Sigmoid colon (tissue), 7 donors: ENCODE results near the gene LUM. TPM values are rescaled to one million over a fixed set of nuclear protein-coding genes. Genes with fewer than 3 reads are reported as not detected.

ENCODE experiments used
- DNase-seq: peaks from one replicate; pipeline ENCODE4 v3.0.0-alpha.2; 2019
- H3K27ac ChIP-seq, 4 donors: fragments of 200-600 bp; sonication (generic); one replicate each; pipeline ENCODE4 v1.5.1; 2016 to 2019; ENCODE audit warnings: mild to moderate bottlenecking in 1 of 4
- H3K27me3 ChIP-seq, 3 donors: fragments of 200-600 bp; sonication (generic); one replicate each; pipeline ENCODE4 v1.5.1; 2019; ENCODE audit warnings: mild to moderate bottlenecking in 1 of 3
- H3K36me3 ChIP-seq, 4 donors: fragments of 200-600 bp; sonication (generic); one replicate each; pipeline ENCODE4 v1.5.1; 2016 to 2019
- H3K4me1 ChIP-seq, 4 donors: fragments of 200-600 bp; sonication (generic); one replicate each; pipeline ENCODE4 v1.5.1; 2017 to 2019
- H3K4me3 ChIP-seq, 4 donors: fragments of 200-600 bp; sonication (generic); one replicate each; pipeline ENCODE4 v1.5.1; 2017 to 2019; ENCODE audit warnings: mild to moderate bottlenecking in 2 of 4, moderate library complexity in 1 of 4
- H3K9me3 ChIP-seq, 4 donors: fragments of 200-600 bp in 3 of 4; sonication (generic) in 3 of 4; one replicate each; pipeline versions ENCODE4 v1.5.1 to v1.6.1; 2013 to 2019
- CTCF ChIP-seq, 4 experiments: fragments of 450-650 bp in 3 of 4; fragments of 200-600 bp in 1 of 4; IDR thresholded peaks; one replicate each; pipeline ENCODE4 v1.5.1; 2016 to 2019; ENCODE audit warnings: antibody characterized with exemption in 4 of 4, mild to moderate bottlenecking in 3 of 4, moderate library complexity in 2 of 4
- EP300 ChIP-seq, 4 donors: sonication (generic); formaldehyde crosslinking; IDR thresholded peaks; one replicate each; pipeline ENCODE4 v1.6.1; 2017; ENCODE audit warnings: antibody characterized with exemption in 4 of 4
- POLR2A ChIP-seq, 2 donors: fragments of 450-650 bp; IDR thresholded peaks; one replicate each; pipeline ENCODE4 v1.6.1; 2016; ENCODE audit warnings: antibody characterized with exemption in 2 of 2, mild to moderate bottlenecking in 2 of 2, moderate library complexity in 2 of 2
- POLR2AphosphoS5 ChIP-seq, 4 donors: sonication (generic); formaldehyde crosslinking; IDR thresholded peaks; one replicate each; pipeline ENCODE4 v1.6.1; 2017; ENCODE audit warnings: antibody characterized with exemption in 4 of 4
- WGBS, 2 donors: extraction: QIAGEN DNeasy Blood & Tissue Kit; methylation state at CpG; one replicate each; pipeline ENCODE4 v1.1.7; 2013; 5-methylcytosine and 5-hydroxymethylcytosine counted together
- intact Hi-C: fragments of 100-400 bp; cut with DNase I; formaldehyde crosslinking; loops from one replicate; pipeline ENCODE4 v1.15.1; 2023
- polyA plus RNA-seq, 3 donors: library from polyadenylated mRNA; stranded (reverse); fragments of 200-250 nt; gene quantifications; one replicate each; pipeline ENCODE4 v1.2.3, GENCODE V29; 2013
- total RNA-seq, 4 donors: library from RNA; depleted of rRNA; stranded (reverse); fragments of >200 nt; gene quantifications; one replicate each; pipeline ENCODE4 v1.1.0, GENCODE V29; 2016
- donor health status: healthy with polysubstance abuse.
- donor health status: Bipolar disorder and iron deficiency.
- donor health status: healthy.

Gene LUM
- total and polyA plus RNA-seq, 7 donors: 16.6 to 363 (median 88.4) TPM

- DNase-seq: no peak
- Histone ChIP-seq H3K4me1 (peaks cover 0 to 11% (median 6%) of the 10 kb centered on the region in 4 donors), H3K27me3 (no peaks in the 10 kb centered on the region), H3K27ac (no peak within 1 kb of the TSS), H3K36me3 (no peaks in the 10 kb centered on the region), H3K9me3 (no peaks in the 10 kb centered on the region), H3K4me3 (no peak within 1 kb of the TSS)
- intact Hi-C loops: no loop called here
- TF ChIP-seq POLR2AphosphoS5 (IDR thresholded peaks at IDR 0.05) (no peak), POLR2A (IDR thresholded peaks at IDR 0.05) (no peak), CTCF (IDR thresholded peaks at IDR 0.05) (no peak), EP300 (IDR thresholded peaks at IDR 0.05) (no peak)
- WGBS, 2 donors: 49 to 62% methylated on average over 9 of the region's 9 CpGs
These were observed 53.7 kb downstream of the LUM start, which contains the start of gene KERA for GRCh38 chr12:91057368-91058165. Gene KERA (minus strand): TSS chr12:91058024. CDS start chr12:91056281, 1,743 bp downstream.

- no peaks in the 10 kb centered on the region for H3K27me3 ChIP-seq
- H3K4me3 ChIP-seq: no peak overlapping the region
- peaks cover 0 to 11% (median 6%) of the 10 kb centered on the region in 4 donors for H3K4me1 ChIP-seq
- H3K36me3 ChIP-seq: no peaks in the 10 kb centered on the region
- no peak overlapping the region for H3K27ac ChIP-seq
- no peaks in the 10 kb centered on the region for H3K9me3 ChIP-seq
- TF ChIP-seq POLR2A (IDR thresholded peaks at IDR 0.05): no peak
- no peak for TF ChIP-seq POLR2AphosphoS5 (IDR thresholded peaks at IDR 0.05)
- no peak for TF ChIP-seq EP300 (IDR thresholded peaks at IDR 0.05)
- no peak for TF ChIP-seq CTCF (IDR thresholded peaks at IDR 0.05)
- no peak for DNase-seq
- intact Hi-C loops: no loop called here
- 87 to 91% methylated on average over 2 of the region's 2 CpGs for whole genome bisulfite sequencing, 2 donors
These were observed 54.8 kb downstream of the LUM start for GRCh38 chr12:91056488-91056887.

- intact Hi-C loops: no loop called here
- TF ChIP-seq POLR2AphosphoS5 (IDR thresholded peaks at IDR 0.05): no peak
- TF ChIP-seq CTCF (IDR thresholded peaks at IDR 0.05): no peak
These were observed 55.3 kb downstream of the LUM start for GRCh38 chr12:91055976-91056375.

GRCh38 chr12:91053951-91054715, 57.2 kb downstream of the LUM start:
- H3K4me1 ChIP-seq: peaks cover 0 to 11% (median 6%) of the 10 kb centered on the region in 4 donors
- 56 to 73% methylated on average over 4 of the region's 4 CpGs for WGBS, 2 donors
- H3K9me3 ChIP-seq: no peaks in the 10 kb centered on the region
- H3K27me3 ChIP-seq: no peaks in the 10 kb centered on the region
- TF ChIP-seq EP300 (IDR thresholded peaks at IDR 0.05): no peak
- no peak for TF ChIP-seq POLR2A (IDR thresholded peaks at IDR 0.05)
- TF ChIP-seq CTCF (IDR thresholded peaks at IDR 0.05): no peak
- TF ChIP-seq POLR2AphosphoS5 (IDR thresholded peaks at IDR 0.05): no peak
- intact Hi-C loops: no loop called here
- no peak overlapping the region for H3K4me3 ChIP-seq
- no peaks in the 10 kb centered on the region for H3K36me3 ChIP-seq
- DNase-seq: peak; percentile 57
- H3K27ac ChIP-seq: peak overlapping the region in 1 of 4 donors; percentile 55

More at GRCh38 chr12:91055976-91056375, 55.3 kb downstream of the LUM start:
- no peaks in the 10 kb centered on the region for H3K9me3 ChIP-seq
- 36 to 65% methylated on average over 1 of the region's 1 CpG for WGBS, 2 donors
- H3K27me3 ChIP-seq: no peaks in the 10 kb centered on the region
- H3K27ac ChIP-seq: no peak overlapping the region
- peaks cover 0 to 11% (median 6%) of the 10 kb centered on the region in 4 donors for H3K4me1 ChIP-seq
- no peaks in the 10 kb centered on the region for H3K36me3 ChIP-seq
- H3K4me3 ChIP-seq: no peak overlapping the region
- no peak for DNase-seq

Other genes starting within 250 kb of the LUM start
- not detected for gene CCER1, start 156.3 kb downstream of the LUM start, total RNA-seq
- gene CCER1, start 156.3 kb downstream of the LUM start, polyA plus RNA-seq: not detected
- not detected for gene EPYC, start 106.5 kb downstream of the LUM start, total RNA-seq
- gene EPYC, start 106.5 kb downstream of the LUM start, polyA plus RNA-seq: under 1 TPM in 1 of 3 donors, not detected in 2; 0.09 TPM
- not detected for gene KERA, start 53.5 kb downstream of the LUM start, total RNA-seq
- not detected for gene KERA, start 53.5 kb downstream of the LUM start, polyA plus RNA-seq
- gene DCN, start 71.3 kb upstream of the LUM start, total RNA-seq: 1,000 to 10,000 TPM in 3 of 4 donors, 100 to 1,000 TPM in 1; 675 to 1,612 (median 1,535) TPM
- gene DCN, start 71.3 kb upstream of the LUM start, polyA plus RNA-seq: 100 to 1,000 TPM in 2 of 3 donors, 10 to 100 TPM in 1; 41.2 to 380 (median 180) TPM